ENCODE data around the gene PTK6.

Gene PTK6

GRCh38 chr20:63530788-63531160 is 6.4 kb downstream of the PTK6 start:
- no peak for TF ChIP-seq CTCF (IDR thresholded peaks at IDR 0.05; ENCODE audit: insufficient read depth, low read length, poor library complexity, severe bottlenecking)
- DNase-seq (ENCODE audit: extremely low read depth, insufficient read length): no peak
- Histone ChIP-seq H3K27me3 (replicated peaks; ENCODE audit: control insufficient read depth, insufficient read depth, low read length) (no peaks in the 10 kb centered on the region), H3K36me3 (ENCODE audit: control insufficient read depth, insufficient read depth, low read length) (no peaks in the 10 kb centered on the region), H3K4me3 (replicated peaks; ENCODE audit: low read depth, low read length) (no peak overlapping the region)

- DNase-seq (ENCODE audit: extremely low read depth, insufficient read length): peak; percentile 10
- Histone ChIP-seq H3K27me3 (replicated peaks; ENCODE audit: control insufficient read depth, insufficient read depth, low read length) (no peaks in the 10 kb centered on the region), H3K36me3 (ENCODE audit: control insufficient read depth, insufficient read depth, low read length) (no peaks in the 10 kb centered on the region), H3K4me3 (replicated peaks; ENCODE audit: low read depth, low read length) (no peak overlapping the region)
- no peak for TF ChIP-seq CTCF (IDR thresholded peaks at IDR 0.05; ENCODE audit: insufficient read depth, low read length, poor library complexity, severe bottlenecking)
Measured at GRCh38 chr20:63529861-63530787, 7.1 kb downstream of the PTK6 start.

GRCh38 chr20:63529180-63529860 is 7.9 kb downstream of the PTK6 start:
- Histone ChIP-seq H3K36me3 (ENCODE audit: control insufficient read depth, insufficient read depth, low read length) (no peaks in the 10 kb centered on the region), H3K4me3 (replicated peaks; ENCODE audit: low read depth, low read length) (no peak overlapping the region), H3K27me3 (replicated peaks; ENCODE audit: control insufficient read depth, insufficient read depth, low read length) (no peaks in the 10 kb centered on the region)
- DNase-seq (ENCODE audit: extremely low read depth, insufficient read length): peak; percentile 30
- no peak for TF ChIP-seq CTCF (IDR thresholded peaks at IDR 0.05; ENCODE audit: insufficient read depth, low read length, poor library complexity, severe bottlenecking)

- H3K27me3 ChIP-seq (replicated peaks; ENCODE audit: control insufficient read depth, insufficient read depth, low read length): no peaks in the 10 kb centered on the region
- no peak overlapping the region for H3K4me3 ChIP-seq (replicated peaks; ENCODE audit: low read depth, low read length)
- TF ChIP-seq CTCF (IDR thresholded peaks at IDR 0.05; ENCODE audit: insufficient read depth, low read length, poor library complexity, severe bottlenecking): no peak
- H3K36me3 ChIP-seq (ENCODE audit: control insufficient read depth, insufficient read depth, low read length): peaks cover 11% of the 10 kb centered on the region
- no peak for DNase-seq (ENCODE audit: extremely low read depth, insufficient read length)
Measured at GRCh38 chr20:63527184-63527583, 10.0 kb downstream of the PTK6 start.

GRCh38 chr20:63525971-63526370 is 11.2 kb downstream of the PTK6 start:
- H3K27me3 ChIP-seq (replicated peaks; ENCODE audit: control insufficient read depth, insufficient read depth, low read length): no peaks in the 10 kb centered on the region
- H3K36me3 ChIP-seq (ENCODE audit: control insufficient read depth, insufficient read depth, low read length): peaks cover 13% of the 10 kb centered on the region
- DNase-seq (ENCODE audit: extremely low read depth, insufficient read length): peak; percentile 12
- H3K4me3 ChIP-seq (replicated peaks; ENCODE audit: low read depth, low read length): no peak overlapping the region
- no peak for TF ChIP-seq CTCF (IDR thresholded peaks at IDR 0.05; ENCODE audit: insufficient read depth, low read length, poor library complexity, severe bottlenecking)

Data from GM06990 (cell line).